Ishikawa (cell line): Measurements from ENCODE around the gene ITPRID2.

Experiments
- CEBPB ChIP-seq: IDR thresholded peaks from 2 replicates; pipeline ENCODE4 v1.6.1; 2012
- CREB1 ChIP-seq: IDR thresholded peaks from 2 replicates; pipeline ENCODE4 v1.6.1; 2012; ENCODE audit warnings: low read depth
- EGR1 ChIP-seq: IDR thresholded peaks from 2 replicates; pipeline ENCODE4 v1.6.1; 2012
- EP300 ChIP-seq: IDR thresholded peaks from 2 replicates; pipeline ENCODE4 v1.6.1; 2012; ENCODE audit warnings: borderline replicate concordance
- FOXM1 ChIP-seq: IDR thresholded peaks from 2 replicates; pipeline ENCODE4 v1.6.1; 2012; ENCODE audit warnings: low read depth, borderline replicate concordance
- MAX ChIP-seq: IDR thresholded peaks from 2 replicates; pipeline ENCODE4 v1.6.1; 2012
- NFIC ChIP-seq: IDR thresholded peaks from 2 replicates; pipeline ENCODE4 v1.6.1; 2012
- RAD21 ChIP-seq: IDR thresholded peaks from 2 replicates; pipeline ENCODE4 v1.6.1; 2012; ENCODE audit warnings: low read depth
- REST ChIP-seq: IDR thresholded peaks from 2 replicates; pipeline ENCODE4 v1.6.1; 2012; ENCODE audit warnings: low read depth, mild to moderate bottlenecking
- TAF1 ChIP-seq: IDR thresholded peaks from 2 replicates; pipeline ENCODE4 v1.6.1; 2012; ENCODE audit warnings: low read depth, mild to moderate bottlenecking
- TCF12 ChIP-seq: IDR thresholded peaks from 2 replicates; pipeline ENCODE4 v1.6.1; 2012; ENCODE audit warnings: low read depth
- TEAD4 ChIP-seq: IDR thresholded peaks from 2 replicates; pipeline ENCODE4 v1.6.1; 2012
- USF1 ChIP-seq: IDR thresholded peaks from 2 replicates; pipeline ENCODE4 v1.6.1; 2012
- YY1 ChIP-seq: IDR thresholded peaks from 2 replicates; pipeline ENCODE4 v1.6.1; 2012; ENCODE audit warnings: low read depth
- ZBTB7A ChIP-seq: IDR thresholded peaks from 2 replicates; pipeline ENCODE4 v1.6.1; 2012; ENCODE audit warnings: low read depth

ITPRID2 gene

GRCh38 chr2:181907057-181907456 lies 15.5 kb downstream of the ITPRID2 start:
- TF ChIP-seq REST = no peak
- TF ChIP-seq TCF12 = no peak

GRCh38 chr2:181907635-181908034 lies 16.1 kb downstream of the ITPRID2 start:
- TF ChIP-seq RAD21 = no peak

GRCh38 chr2:181910028-181910831 lies 18.7 kb downstream of the ITPRID2 start:
- no peak for TF ChIP-seq NFIC

- TF ChIP-seq YY1 = no peak
- TF ChIP-seq ZBTB7A = no peak
- no peak for TF ChIP-seq REST
- TF ChIP-seq TEAD4 = no peak
- TF ChIP-seq CEBPB = no peak
- TF ChIP-seq MAX = no peak
- no peak for TF ChIP-seq TCF12
- TF ChIP-seq CREB1 = no peak
- no peak for TF ChIP-seq EP300
- TF ChIP-seq FOXM1 = no peak
- no peak for TF ChIP-seq USF1
- TF ChIP-seq EGR1 = no peak
- TF ChIP-seq TAF1 = no peak
- TF ChIP-seq NFIC = no peak
- no peak for TF ChIP-seq RAD21
Measured at GRCh38 chr2:181911830-181912229, 20.3 kb downstream of the ITPRID2 start.

- TF ChIP-seq NFIC (no peak), CEBPB (no peak), FOXM1 (no peak), EP300 (no peak), MAX (no peak), EGR1 (no peak), REST (no peak)
Measured at GRCh38 chr2:181915102-181915501, 23.6 kb downstream of the ITPRID2 start.
